ENCODE data around the gene AMH. TPM values are rescaled to one million over a fixed set of nuclear protein-coding genes. Genes with fewer than 3 reads are reported as not detected.

The AMH gene
- total RNA-seq, 1 donor from 2014 or later, result 3.5 TPM

- no peaks in the 10 kb centered on the region for H3K4me1 Mint-ChIP-seq
- no peak overlapping the region for H3K4me2 ChIP-seq
- no peak overlapping the region for H2AFZ ChIP-seq (replicated peaks)
- H3K79me2 ChIP-seq (ENCODE audit: low read depth), result no peaks in the 10 kb centered on the region
- H3K9me3 Mint-ChIP-seq, result no peaks in the 10 kb centered on the region
- H3K4me1 ChIP-seq, result peaks cover 5% of the 10 kb centered on the region
- H3K36me3 Mint-ChIP-seq, result peaks cover 16% of the 10 kb centered on the region
- no peaks in the 10 kb centered on the region for H3K27me3 ChIP-seq
- H3K9me3 ChIP-seq (ENCODE audit: low read depth), result no peaks in the 10 kb centered on the region
- peak; percentile 83 for DNase-seq (ENCODE audit: low spot score)
- peaks cover 14% of the 10 kb centered on the region for H3K27me3 Mint-ChIP-seq (ENCODE audit: insufficient read depth, low read depth)
- H3F3A ChIP-seq (ENCODE audit: low read depth), result no peaks in the 10 kb centered on the region
- no peak overlapping the region for H3K27ac Mint-ChIP-seq
- H3K4me3 ChIP-seq, result no peak overlapping the region
- H3K9ac ChIP-seq, result no peak overlapping the region
- H3K4me3 Mint-ChIP-seq, result no peak overlapping the region
- TF ChIP-seq EZH2phosphoT487 (IDR thresholded peaks at IDR 0.05), result no peak
- TF ChIP-seq CTCF (IDR thresholded peaks at IDR 0.05), result peak; percentile 33
- H4K20me1 ChIP-seq (ENCODE audit: low read depth), result peaks cover 13% of the 10 kb centered on the region
- peak overlapping the region; percentile 29 for H3K27ac ChIP-seq
- no peaks in the 10 kb centered on the region for H3K36me3 ChIP-seq
Measured at GRCh38 chr19:2207991-2208860, 40.9 kb upstream of the AMH start.

GRCh38 chr19:2208975-2209374 lies 40.1 kb upstream of the AMH start:
- no peaks in the 10 kb centered on the region for H3K79me2 ChIP-seq (ENCODE audit: low read depth)
- no peak overlapping the region for H3K4me2 ChIP-seq
- no peak overlapping the region for H3K4me3 ChIP-seq
- peaks cover 13% of the 10 kb centered on the region for H4K20me1 ChIP-seq (ENCODE audit: low read depth)
- no peak overlapping the region for H3K27ac ChIP-seq
- Mint-ChIP-seq H3K27me3 (ENCODE audit: insufficient read depth, low read depth) (peaks cover 13% of the 10 kb centered on the region), H3K4me3 (no peak overlapping the region), H3K4me1 (no peaks in the 10 kb centered on the region), H3K9me3 (no peaks in the 10 kb centered on the region), H3K27ac (no peak overlapping the region), H3K36me3 (peaks cover 17% of the 10 kb centered on the region)
- TF ChIP-seq EZH2 (IDR thresholded peaks at IDR 0.05) (no peak), CTCF (IDR thresholded peaks at IDR 0.05) (no peak), EZH2phosphoT487 (IDR thresholded peaks at IDR 0.05) (no peak)
- H3F3A ChIP-seq (ENCODE audit: low read depth), result no peaks in the 10 kb centered on the region
- H3K4me1 ChIP-seq, result peaks cover 5% of the 10 kb centered on the region
- H3K9me3 ChIP-seq (ENCODE audit: low read depth), result no peaks in the 10 kb centered on the region
- H3K27me3 ChIP-seq, result no peaks in the 10 kb centered on the region
- no peaks in the 10 kb centered on the region for H3K36me3 ChIP-seq
- DNase-seq (ENCODE audit: low spot score), result no peak
- no peak overlapping the region for H3K9ac ChIP-seq
- H2AFZ ChIP-seq (replicated peaks), result no peak overlapping the region

- H3K4me3 ChIP-seq, result no peak overlapping the region
- no peak overlapping the region for H3K27ac ChIP-seq
- TF ChIP-seq EZH2phosphoT487 (IDR thresholded peaks at IDR 0.05) (no peak), CTCF (IDR thresholded peaks at IDR 0.05) (no peak), EZH2 (IDR thresholded peaks at IDR 0.05) (no peak)
- H3K79me2 ChIP-seq (ENCODE audit: low read depth), result no peaks in the 10 kb centered on the region
- H3F3A ChIP-seq (ENCODE audit: low read depth), result no peaks in the 10 kb centered on the region
- peaks cover 5% of the 10 kb centered on the region for H3K4me1 ChIP-seq
- no peak overlapping the region for H3K4me3 Mint-ChIP-seq
- no peak overlapping the region for H3K27ac Mint-ChIP-seq
- H3K36me3 Mint-ChIP-seq, result peaks cover 15% of the 10 kb centered on the region
- no peak overlapping the region for H2AFZ ChIP-seq (replicated peaks)
- no peaks in the 10 kb centered on the region for H3K9me3 Mint-ChIP-seq
- DNase-seq (ENCODE audit: low spot score), result no peak
- no peak overlapping the region for H3K9ac ChIP-seq
- peaks cover 11% of the 10 kb centered on the region for H3K27me3 Mint-ChIP-seq (ENCODE audit: insufficient read depth, low read depth)
- H3K27me3 ChIP-seq, result no peaks in the 10 kb centered on the region
- no peaks in the 10 kb centered on the region for H3K36me3 ChIP-seq
- peaks cover 13% of the 10 kb centered on the region for H4K20me1 ChIP-seq (ENCODE audit: low read depth)
- no peaks in the 10 kb centered on the region for H3K4me1 Mint-ChIP-seq
- no peaks in the 10 kb centered on the region for H3K9me3 ChIP-seq (ENCODE audit: low read depth)
- H3K4me2 ChIP-seq, result no peak overlapping the region
Measured at GRCh38 chr19:2209408-2209807, 39.7 kb upstream of the AMH start.
